H9 (cell line): Measurements from ENCODE around the gene IPO9. TPM values are rescaled to one million over a fixed set of nuclear protein-coding genes. Genes with fewer than 3 reads are reported as not detected.

Experiments used
- DNase-seq: peaks from one replicate; pipeline ENCODE4 v3.0.0-alpha.2; 2017
- H2AFZ ChIP-seq: one replicate; pipeline ENCODE4 v1.6.1; 2013; ENCODE audit warnings: mild to moderate bottlenecking, low read length, control low read depth, moderate library complexity
- H2AK5ac ChIP-seq: 2 replicates; pipeline ENCODE4 v1.6.1; 2013; ENCODE audit warnings: low read length, control low read depth, mixed read lengths; ENCODE audit not compliant: insufficient read length
- H2BK120ac ChIP-seq: one replicate; pipeline ENCODE4 v1.6.1; 2013; ENCODE audit warnings: low read depth, mild to moderate bottlenecking, low read length, control low read depth, inconsistent platforms; ENCODE audit not compliant: poor library complexity, severe bottlenecking
- H2BK12ac ChIP-seq: 2 replicates; pipeline ENCODE4 v1.6.1; 2013; ENCODE audit warnings: low read length, control low read depth, mixed read lengths, low read depth; ENCODE audit not compliant: insufficient read length
- H2BK15ac ChIP-seq: 2 replicates; pipeline ENCODE4 v1.6.1; 2013; ENCODE audit warnings: low read depth, low read length, control low read depth
- H2BK20ac ChIP-seq: one replicate; pipeline ENCODE4 v1.6.1; 2013; ENCODE audit warnings: low read depth, mild to moderate bottlenecking, low read length, control low read depth, inconsistent platforms; ENCODE audit not compliant: poor library complexity, severe bottlenecking
- H2BK5ac ChIP-seq: 2 replicates; pipeline ENCODE4 v1.6.1; 2013; ENCODE audit warnings: low read length, control low read depth, mixed read lengths; ENCODE audit not compliant: insufficient read length
- H3K14ac ChIP-seq: 2 replicates; pipeline ENCODE4 v1.6.1; 2013; ENCODE audit warnings: low read length, control low read depth; ENCODE audit not compliant: insufficient read depth
- H3K18ac ChIP-seq: 2 replicates; pipeline ENCODE4 v1.6.1; 2013; ENCODE audit warnings: low read depth, mild to moderate bottlenecking, mixed read lengths, low read length, control low read depth; ENCODE audit not compliant: insufficient read length
- H3K23ac ChIP-seq: 2 replicates; pipeline ENCODE4 v1.6.1; 2013; ENCODE audit warnings: low read length, control low read depth, mixed read lengths, low read depth; ENCODE audit not compliant: insufficient read length
- H3K23me2 ChIP-seq: 2 replicates; pipeline ENCODE4 v1.6.1; 2013; ENCODE audit warnings: low read depth, mild to moderate bottlenecking, mixed read lengths, low read length, control low read depth; ENCODE audit not compliant: insufficient read length, poor library complexity, severe bottlenecking
- H3K27ac ChIP-seq: 2 replicates; pipeline ENCODE4 v1.5.1; 2013; ENCODE audit warnings: low read length, control low read depth, mixed read lengths, low read depth; ENCODE audit not compliant: insufficient read length
- H3K27me3 ChIP-seq: 2 replicates; pipeline ENCODE4 v1.6.1; 2013; ENCODE audit warnings: low read length, control low read depth, inconsistent platforms; ENCODE audit not compliant: insufficient read depth
- H3K4ac ChIP-seq: 2 replicates; pipeline ENCODE4 v1.6.1; 2013; ENCODE audit warnings: low read depth, mild to moderate bottlenecking, control low read depth, inconsistent platforms, low read length, moderate library complexity
- H3K4me1 ChIP-seq: 2 replicates; pipeline ENCODE4 v1.6.1; 2013; ENCODE audit warnings: low read length, control low read depth, inconsistent platforms; ENCODE audit not compliant: insufficient read depth
- H3K4me2 ChIP-seq: 2 replicates; pipeline ENCODE4 v1.6.1; 2013; ENCODE audit warnings: low read length, control low read depth, mixed read lengths; ENCODE audit not compliant: insufficient read length, insufficient read depth
- H3K56ac ChIP-seq: 2 replicates; pipeline ENCODE4 v1.6.1; 2013; ENCODE audit warnings: low read depth, mild to moderate bottlenecking, mixed read lengths, low read length, control low read depth; ENCODE audit not compliant: insufficient read length
- H3K79me1 ChIP-seq: 2 replicates; pipeline ENCODE4 v1.6.1; 2013; ENCODE audit warnings: low read depth, mild to moderate bottlenecking, moderate library complexity, low read length, control low read depth, inconsistent platforms; ENCODE audit not compliant: insufficient read depth, poor library complexity, severe bottlenecking
- H3K79me2 ChIP-seq: 2 replicates; pipeline ENCODE4 v1.6.1; 2013; ENCODE audit warnings: low read length, control low read depth, inconsistent platforms; ENCODE audit not compliant: insufficient read depth
- H3K9ac ChIP-seq: 2 replicates; pipeline ENCODE4 v1.6.1; 2013; ENCODE audit warnings: low read length, control low read depth, mixed read lengths; ENCODE audit not compliant: insufficient read length; ENCODE audit errors: extremely low read depth
- H3K9me3 ChIP-seq: one replicate; pipeline ENCODE4 v1.6.1; 2013; ENCODE audit warnings: low read depth, low read length, inconsistent platforms; ENCODE audit not compliant: control insufficient read depth
- H3T11ph ChIP-seq: one replicate; pipeline ENCODE4 v1.6.1; 2013; ENCODE audit warnings: mild to moderate bottlenecking, low read length, control low read depth, inconsistent platforms
- H4K20me1 ChIP-seq: one replicate; pipeline ENCODE4 v1.6.1; 2013; ENCODE audit not compliant: control insufficient read depth, insufficient read length, insufficient read depth
- H4K5ac ChIP-seq: 2 replicates; pipeline ENCODE4 v1.6.1; 2013; ENCODE audit warnings: low read depth, mild to moderate bottlenecking, mixed read lengths, low read length, control low read depth; ENCODE audit not compliant: insufficient read length
- H4K8ac ChIP-seq: replicated peaks from 2 replicates; pipeline ENCODE4 v1.6.1; 2013; ENCODE audit warnings: low read length, control low read depth, mixed read lengths, low read depth; ENCODE audit not compliant: insufficient read length
- H4K91ac ChIP-seq: 2 replicates; pipeline ENCODE4 v1.6.1; 2013; ENCODE audit warnings: low read depth, mild to moderate bottlenecking, moderate library complexity, mixed read lengths, low read length, control low read depth; ENCODE audit not compliant: insufficient read length
- H3K27ac Mint-ChIP-seq, 3 experiments: 2 replicates in 2 of 3; 3 replicates in 1 of 3; pipeline ENCODE4 v1.8.0; 2020 to 2021; ENCODE audit warnings: mixed read lengths in 3 of 3, mild to moderate bottlenecking in 1 of 3, moderate library complexity in 1 of 3
- H3K27me3 Mint-ChIP-seq: 2 replicates; pipeline ENCODE4 v1.8.0; 2021; ENCODE audit warnings: low read depth, mild to moderate bottlenecking, moderate library complexity, mixed read lengths
- H3K36me3 Mint-ChIP-seq, 3 experiments: 2 replicates in 2 of 3; 3 replicates in 1 of 3; pipeline ENCODE4 v1.8.0; 2020 to 2021; ENCODE audit warnings: low read depth in 3 of 3, mixed read lengths in 3 of 3; ENCODE audit not compliant: insufficient read depth in 1 of 3
- H3K4me1 Mint-ChIP-seq, 2 experiments: 2 replicates each; pipeline ENCODE4 v1.8.0; 2020; ENCODE audit warnings: mixed read lengths in 2 of 2
- H3K4me3 Mint-ChIP-seq, 2 experiments: 2 replicates in 1 of 2; 3 replicates in 1 of 2; pipeline ENCODE4 v1.8.0; 2020 to 2021; ENCODE audit warnings: mild to moderate bottlenecking in 2 of 2, mixed read lengths in 2 of 2, moderate library complexity in 1 of 2
- H3K9me3 Mint-ChIP-seq, 2 experiments: 2 replicates in 1 of 2; 3 replicates in 1 of 2; pipeline ENCODE4 v1.8.0; 2020; ENCODE audit warnings: mild to moderate bottlenecking in 2 of 2, mixed read lengths in 2 of 2, moderate library complexity in 1 of 2
- WGBS: extraction: QIAGEN DNeasy Blood & Tissue Kit; methylation state at CpG from one replicate; pipeline ENCODE4 v1.1.7; 2013; ENCODE audit warnings: missing lambda C conversion rate, low lambda C conversion rate, mixed read lengths; ENCODE audit not compliant: insufficient read length; ENCODE audit errors: extremely low coverage; 5-methylcytosine and 5-hydroxymethylcytosine counted together
- total RNA-seq: library from RNA; stranded (reverse); gene quantifications from 2 replicates; pipeline ENCODE4 v1.2.1, GENCODE V29; 2021
- TF ChIP-seq, protein P1 (sequence below): fragments of 200-600 bp; sonication (generic); conservative IDR thresholded peaks from 3 replicates; pipeline ENCODE4 v1.8.0; 2021; ENCODE audit warnings: antibody characterized with exemption, mild to moderate bottlenecking

Gene IPO9
- total RNA-seq, 1 experiment from 2014 or later, result 104 TPM

DNA sequence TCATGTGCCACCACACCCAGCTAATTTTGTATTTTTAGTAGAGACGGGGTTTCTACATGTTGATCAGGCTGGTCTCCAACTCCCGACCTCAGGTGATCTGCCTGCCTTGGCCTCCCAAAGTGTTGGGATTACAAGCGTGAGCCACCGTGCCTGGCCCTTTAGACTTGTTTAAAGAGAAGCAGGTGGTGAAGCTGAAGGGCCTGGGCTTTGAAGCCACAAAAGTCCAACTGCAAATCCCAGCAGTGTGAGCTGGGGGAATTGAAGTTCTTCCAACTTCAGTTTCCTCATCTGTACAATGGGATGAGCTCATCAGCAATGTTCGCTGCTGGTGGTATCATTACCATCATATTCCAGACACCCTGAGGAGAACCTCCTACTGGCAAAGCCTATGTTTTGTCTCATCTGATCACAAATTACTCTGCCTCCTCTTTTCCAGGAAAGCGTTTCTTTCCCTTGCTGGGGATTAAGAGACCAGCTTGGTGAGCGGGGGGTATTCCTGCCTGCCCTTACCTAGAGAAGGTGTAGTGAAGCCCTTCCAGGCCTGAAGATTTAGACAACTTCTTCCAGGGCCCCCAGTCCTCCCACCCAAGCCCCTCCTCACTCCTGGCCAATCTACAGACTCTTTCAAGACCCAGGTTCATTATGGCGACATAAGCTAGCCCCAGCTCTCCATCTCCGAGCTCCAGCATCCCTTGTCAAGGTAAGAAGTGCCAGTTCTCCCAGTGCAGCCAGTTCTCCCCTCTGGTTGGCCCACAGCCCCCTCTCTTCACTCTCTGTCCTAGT lies 57.3 kb downstream of the IPO9 start:
- TF ChIP-seq, protein P1, sequence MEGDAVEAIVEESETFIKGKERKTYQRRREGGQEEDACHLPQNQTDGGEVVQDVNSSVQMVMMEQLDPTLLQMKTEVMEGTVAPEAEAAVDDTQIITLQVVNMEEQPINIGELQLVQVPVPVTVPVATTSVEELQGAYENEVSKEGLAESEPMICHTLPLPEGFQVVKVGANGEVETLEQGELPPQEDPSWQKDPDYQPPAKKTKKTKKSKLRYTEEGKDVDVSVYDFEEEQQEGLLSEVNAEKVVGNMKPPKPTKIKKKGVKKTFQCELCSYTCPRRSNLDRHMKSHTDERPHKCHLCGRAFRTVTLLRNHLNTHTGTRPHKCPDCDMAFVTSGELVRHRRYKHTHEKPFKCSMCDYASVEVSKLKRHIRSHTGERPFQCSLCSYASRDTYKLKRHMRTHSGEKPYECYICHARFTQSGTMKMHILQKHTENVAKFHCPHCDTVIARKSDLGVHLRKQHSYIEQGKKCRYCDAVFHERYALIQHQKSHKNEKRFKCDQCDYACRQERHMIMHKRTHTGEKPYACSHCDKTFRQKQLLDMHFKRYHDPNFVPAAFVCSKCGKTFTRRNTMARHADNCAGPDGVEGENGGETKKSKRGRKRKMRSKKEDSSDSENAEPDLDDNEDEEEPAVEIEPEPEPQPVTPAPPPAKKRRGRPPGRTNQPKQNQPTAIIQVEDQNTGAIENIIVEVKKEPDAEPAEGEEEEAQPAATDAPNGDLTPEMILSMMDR, result no peak
- Histone ChIP-seq H2BK12ac (no peak overlapping the region), H4K5ac (no peak overlapping the region), H3K27me3 (no peaks in the 10 kb centered on the region), H4K91ac (no peak overlapping the region), H3K4me1 (peaks cover 2% of the 10 kb centered on the region; the same call in 1 of the 2 replicates), H3K4ac (no peak overlapping the region), H3K27ac (no peak overlapping the region), H3K79me2 (no peaks in the 10 kb centered on the region), H3K56ac (no peak overlapping the region), H2BK120ac (no peak overlapping the region), H2AK5ac (no peak overlapping the region), H3K18ac (no peak overlapping the region), H4K20me1 (no peaks in the 10 kb centered on the region), H3K4me2 (no peak overlapping the region), H3K79me1 (no peaks in the 10 kb centered on the region), H3K14ac (no peak overlapping the region), H3K9me3 (no peaks in the 10 kb centered on the region), H4K8ac (no peak overlapping the region), H3K9ac (no peak overlapping the region), H2BK20ac (no peak overlapping the region), H3K23ac (no peak overlapping the region), H2BK5ac (no peak overlapping the region), H3K23me2 (peaks cover 5% of the 10 kb centered on the region), H3T11ph (no peak overlapping the region), H2AFZ (no peak overlapping the region), H2BK15ac (no peak overlapping the region)
- peaks cover 15% of the 10 kb centered on the region for H3K27me3 Mint-ChIP-seq
- no peak overlapping the region for H3K4me3 Mint-ChIP-seq
- no CpG with 5 or more reads among the region's 9 CpGs for WGBS
- no peak for DNase-seq
- H3K4me1 Mint-ChIP-seq, result peaks cover 30% of the 10 kb centered on the region in 2 experiments
- no peaks in the 10 kb centered on the region for H3K36me3 Mint-ChIP-seq
- no peak overlapping the region; a peak in 1 of 7 replicates for H3K27ac Mint-ChIP-seq
- H3K9me3 Mint-ChIP-seq, result no peaks in the 10 kb centered on the region
